Central memory CD4-positive, alpha-beta T cell (primary cell): Measurements from ENCODE around the gene BFAR.
"Not testable (repeated sequence)": the region's sequence is repeated elsewhere in the genome, so short reads cannot be mapped to it uniquely, and the experiment has no call there.

ENCODE experiments used
- DNase-seq: peaks from one replicate; pipeline ENCODE4 v3.0.0; 2022
- total RNA-seq, 3 experiments: gene quantifications; one replicate each; lab custom pipeline; 2026; lab: John Stamatoyannopoulos, UW

BFAR gene, protein sequence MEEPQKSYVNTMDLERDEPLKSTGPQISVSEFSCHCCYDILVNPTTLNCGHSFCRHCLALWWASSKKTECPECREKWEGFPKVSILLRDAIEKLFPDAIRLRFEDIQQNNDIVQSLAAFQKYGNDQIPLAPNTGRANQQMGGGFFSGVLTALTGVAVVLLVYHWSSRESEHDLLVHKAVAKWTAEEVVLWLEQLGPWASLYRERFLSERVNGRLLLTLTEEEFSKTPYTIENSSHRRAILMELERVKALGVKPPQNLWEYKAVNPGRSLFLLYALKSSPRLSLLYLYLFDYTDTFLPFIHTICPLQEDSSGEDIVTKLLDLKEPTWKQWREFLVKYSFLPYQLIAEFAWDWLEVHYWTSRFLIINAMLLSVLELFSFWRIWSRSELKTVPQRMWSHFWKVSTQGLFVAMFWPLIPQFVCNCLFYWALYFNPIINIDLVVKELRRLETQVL
- total RNA-seq = 35.1 to 70.1 (median 69.0) reads per million in 3 experiments

DNA sequence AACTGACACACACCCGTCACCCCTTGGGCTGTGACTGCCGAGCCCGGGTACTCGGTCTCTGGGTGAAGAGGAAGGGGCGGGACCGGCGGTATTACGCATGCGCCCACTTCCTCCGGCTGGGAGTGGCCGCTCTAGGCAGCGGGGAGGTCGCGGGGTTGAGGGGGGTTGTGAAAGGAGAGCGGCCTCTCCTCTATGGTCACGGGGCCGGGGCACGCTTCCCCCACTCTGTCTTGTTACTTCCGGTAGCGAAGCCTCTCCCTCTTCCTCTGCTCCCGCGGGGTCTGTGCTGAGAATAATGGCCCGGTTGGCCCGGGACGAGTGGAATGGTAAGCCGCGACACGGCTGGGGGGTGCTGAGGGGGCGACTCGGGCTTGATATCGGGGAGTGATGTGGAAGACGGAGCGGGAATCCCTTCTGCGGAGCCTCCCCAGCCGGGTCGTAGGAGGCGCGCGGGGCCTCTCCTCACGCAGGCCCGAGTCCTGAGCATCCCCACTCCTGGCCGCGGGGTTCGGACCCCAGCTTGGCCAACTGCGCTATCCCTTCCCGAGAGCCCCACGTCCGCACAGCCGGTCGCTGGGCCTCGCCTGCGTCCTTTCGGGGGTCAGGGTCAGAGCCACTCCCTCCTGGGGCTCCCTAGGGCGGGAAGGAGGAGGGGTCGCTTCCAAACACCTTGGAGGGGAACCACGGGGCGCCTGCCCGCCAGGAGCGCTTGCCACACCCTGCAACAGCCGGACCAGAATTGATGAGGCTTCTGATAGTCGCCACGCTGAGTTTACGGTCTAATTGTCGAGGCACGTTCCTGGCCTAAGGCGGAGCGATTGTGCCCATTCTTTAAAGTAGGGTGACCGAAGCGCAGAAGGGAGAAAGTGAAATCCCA is at the start of gene BFAR:
Gene BFAR, plus strand, starts transcription at position 259 of the 877 bp plus-strand sequence. CDS start 11,396 bp downstream, outside the sequence.
- peak; percentile 99 for DNase-seq

DNA sequence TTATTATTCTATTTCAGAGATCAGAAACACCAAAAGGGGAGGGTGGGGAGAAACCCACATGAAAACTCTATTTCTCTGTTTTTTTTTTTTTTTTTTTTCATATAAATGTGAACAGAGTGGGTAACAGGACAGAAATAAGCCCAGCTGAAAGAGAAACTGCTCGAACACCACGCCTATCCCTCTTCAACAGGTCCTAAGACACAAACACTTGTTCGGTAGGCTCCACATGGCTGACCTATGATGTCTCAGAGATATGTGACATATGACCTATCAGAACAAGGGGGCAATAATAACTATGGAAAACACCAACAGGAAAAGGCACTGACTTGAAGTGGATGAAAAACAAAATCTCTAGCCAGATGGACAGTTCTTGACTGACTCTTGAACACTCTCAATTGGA is 47.5 kb upstream of the BFAR start:
- no peak for DNase-seq

DNA sequence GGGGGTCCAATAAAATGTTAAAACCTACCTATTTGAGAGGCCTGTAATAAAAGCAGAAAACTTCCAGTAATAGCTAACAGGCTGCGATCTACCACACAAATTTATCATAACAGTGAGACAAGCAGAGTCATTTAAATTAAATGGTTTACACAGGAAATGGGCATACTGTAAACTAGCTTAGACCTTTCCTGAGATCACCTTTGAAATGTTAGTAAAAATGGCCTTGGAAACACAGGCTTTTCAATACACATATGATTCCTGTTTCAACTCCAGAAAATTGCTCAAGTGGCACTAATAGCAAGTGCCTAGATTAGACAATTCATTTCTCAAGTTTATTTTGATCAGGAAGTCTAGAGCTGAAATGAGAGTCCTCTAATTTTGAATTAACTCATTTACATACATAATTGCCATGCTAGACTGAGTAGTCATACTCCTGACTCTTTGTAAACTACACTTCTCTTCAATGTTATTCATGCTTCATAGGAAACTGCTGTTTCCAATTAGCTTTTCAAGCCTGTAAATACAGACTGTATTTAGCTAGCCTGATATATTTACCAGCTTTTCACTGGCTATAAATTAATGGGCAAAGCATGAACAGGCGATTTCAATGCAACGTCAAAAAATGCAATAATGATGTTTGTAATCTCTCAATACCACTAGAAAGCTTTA is 46.0 kb upstream of the BFAR start:
- no peak for DNase-seq

DNA sequence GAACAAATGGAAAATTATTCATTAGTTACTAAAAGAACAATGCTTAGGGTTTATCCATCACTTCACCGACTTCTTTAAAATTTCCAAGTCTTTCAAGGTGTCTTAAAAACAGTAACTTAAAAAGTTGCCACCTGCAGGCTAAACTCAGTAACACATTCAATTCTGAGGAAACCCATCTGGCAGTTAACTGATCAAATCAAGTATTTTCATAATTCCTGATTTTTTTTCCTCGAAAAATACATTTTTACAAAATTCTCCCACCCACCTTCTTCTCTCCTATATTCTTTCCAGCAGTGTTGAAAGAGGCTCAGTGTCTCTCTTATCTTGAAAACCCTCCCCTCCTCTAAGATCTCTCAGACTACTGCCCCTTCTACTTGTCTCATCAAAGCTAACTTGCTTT is 32.6 kb upstream of the BFAR start:
- DNase-seq = peak; percentile 2

DNA sequence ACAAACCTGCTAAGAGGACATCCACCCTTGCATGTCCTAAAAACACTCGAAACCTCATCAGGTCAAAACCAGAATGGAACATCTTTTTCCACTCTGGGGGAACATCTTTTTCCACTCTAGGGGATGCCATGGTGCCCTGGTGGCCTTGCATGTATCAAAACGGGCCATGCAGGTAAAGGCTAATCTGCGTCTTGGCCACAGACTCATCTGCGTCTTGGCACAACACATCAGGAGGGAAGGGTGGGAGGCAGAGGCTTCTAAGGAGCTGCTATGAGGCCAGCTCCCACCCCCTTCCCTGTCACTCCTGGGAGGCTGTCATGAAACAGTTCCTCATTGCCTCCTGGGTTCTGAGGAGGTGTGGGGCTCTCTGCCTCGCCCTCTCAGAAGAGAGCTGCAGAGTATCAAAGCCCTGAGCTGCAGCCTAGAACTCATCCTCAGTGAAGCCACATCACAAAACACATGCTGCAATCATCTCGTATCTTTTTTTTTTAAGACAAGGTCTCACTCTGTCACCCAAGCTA is 30.2 kb upstream of the BFAR start:
- no peak for DNase-seq

DNA sequence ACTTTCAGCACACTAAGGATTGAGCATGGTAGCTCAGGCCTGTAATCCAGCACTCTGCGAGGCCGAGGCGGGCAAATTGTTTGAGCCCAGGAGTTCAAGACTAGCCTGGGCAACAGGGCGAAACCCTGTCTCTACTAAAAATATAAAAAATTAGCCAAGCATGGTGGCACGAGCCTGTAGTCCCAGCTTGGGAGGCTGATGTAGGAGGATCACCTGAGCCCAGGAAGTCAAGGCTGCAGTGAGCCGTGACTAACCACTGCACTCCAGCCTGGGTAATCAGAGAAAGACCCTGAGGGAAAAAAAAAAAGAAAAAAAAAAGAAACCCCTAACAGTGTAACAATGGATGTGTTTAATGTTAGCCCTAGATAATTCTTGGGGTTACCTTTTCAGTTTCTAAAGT is 26.6 kb upstream of the BFAR start:
- DNase-seq = no peak

DNA sequence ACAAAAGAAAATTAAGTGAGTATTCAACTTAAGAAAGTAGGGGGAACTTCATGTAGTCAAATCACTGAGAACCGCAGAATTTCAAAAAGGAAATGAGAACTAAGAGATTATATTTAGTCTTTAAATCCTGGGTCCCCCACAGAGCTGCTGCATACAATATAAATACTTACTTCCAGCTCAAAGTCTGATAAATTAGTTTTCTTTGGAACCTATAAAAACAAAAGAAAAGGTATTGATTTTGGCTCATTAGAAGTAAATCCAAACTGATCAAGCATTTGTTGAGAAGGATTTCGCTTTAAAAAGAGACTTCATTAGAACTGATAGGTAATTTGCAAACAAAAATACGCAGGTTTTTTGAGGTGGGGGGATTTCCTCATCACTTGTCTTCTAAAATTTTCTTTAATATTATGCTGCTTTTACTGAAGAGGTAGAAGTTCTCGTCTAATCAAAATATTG is 24.6 kb upstream of the BFAR start:
- no peak for DNase-seq

DNA sequence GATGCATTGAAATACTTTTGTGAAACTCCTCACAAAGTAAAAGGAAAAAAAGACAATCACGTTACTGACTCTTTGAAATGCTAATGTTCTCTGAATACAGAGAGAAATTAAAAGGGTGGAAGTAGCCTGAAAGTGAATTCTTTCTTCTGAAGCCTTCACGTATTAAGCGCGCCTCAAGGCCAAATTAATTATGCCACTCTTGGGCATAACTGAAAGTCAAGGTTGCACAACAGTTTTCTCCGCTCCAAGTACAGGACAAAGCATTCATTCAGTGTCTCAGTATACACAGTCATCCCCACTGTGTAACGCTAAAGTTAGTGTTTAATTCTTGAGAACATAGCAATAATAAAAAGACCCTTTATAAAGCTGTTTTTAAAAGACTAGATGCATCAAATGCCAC is 24.1 kb upstream of the BFAR start:
- no peak for DNase-seq

DNA sequence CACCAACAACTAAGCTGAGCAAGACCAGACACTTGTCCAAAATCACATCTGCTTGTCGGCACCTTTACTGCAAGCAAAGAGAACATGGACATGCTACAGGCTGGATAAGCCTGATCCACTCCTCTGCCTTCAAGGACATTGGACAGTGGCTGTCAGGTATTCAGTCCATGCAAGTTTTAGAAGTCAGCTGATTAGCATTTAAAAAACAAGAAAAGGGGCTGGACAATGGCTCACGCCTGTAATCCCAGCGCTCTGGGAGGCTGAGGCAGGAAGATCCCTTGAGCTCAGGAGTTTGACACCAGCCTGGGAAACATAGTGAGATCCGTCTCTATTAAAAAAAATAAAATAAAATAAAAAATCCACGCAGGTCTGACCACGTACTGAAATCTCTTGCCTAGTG is 23.0 kb upstream of the BFAR start:
- no peak for DNase-seq

DNA sequence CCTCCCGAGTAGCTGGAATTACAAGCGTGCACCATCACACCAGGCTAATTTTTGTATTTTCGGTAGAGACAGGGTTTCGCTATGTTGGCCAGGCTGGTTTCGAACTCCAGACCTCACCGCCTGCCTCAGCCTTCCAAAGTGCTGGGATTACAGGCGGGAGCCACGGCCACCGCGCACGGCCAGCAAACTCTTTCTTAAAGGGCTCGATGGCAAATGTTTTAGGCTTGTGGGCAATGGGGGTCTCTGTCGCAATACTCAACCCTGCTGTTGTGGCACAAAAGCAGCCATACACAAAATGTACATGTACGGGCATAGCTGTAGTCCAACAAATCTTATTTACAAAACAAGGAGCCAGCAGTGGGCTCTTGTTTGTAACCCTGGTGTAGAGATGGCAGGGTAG is 21.1 kb upstream of the BFAR start:
- DNase-seq = no peak

DNA sequence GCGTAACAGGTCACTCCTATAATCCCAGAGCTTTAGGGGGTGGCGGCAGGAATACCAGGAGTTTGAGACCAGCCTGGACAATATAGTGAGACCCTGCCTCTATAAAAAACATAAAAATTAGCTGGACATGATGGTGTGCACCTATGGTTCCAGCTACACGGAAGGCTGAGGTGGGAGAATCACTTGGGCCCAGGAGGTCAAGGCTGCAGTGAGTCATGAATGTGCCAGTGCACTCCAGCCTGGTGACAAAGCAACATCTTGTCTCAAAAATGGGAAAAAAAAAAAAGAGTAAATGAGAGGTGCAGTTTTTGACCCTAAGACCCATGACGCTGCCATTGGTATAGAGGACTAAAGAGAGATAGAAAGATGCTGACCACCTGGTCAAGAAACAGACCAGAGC is 18.8 kb upstream of the BFAR start:
- DNase-seq = no peak

DNA sequence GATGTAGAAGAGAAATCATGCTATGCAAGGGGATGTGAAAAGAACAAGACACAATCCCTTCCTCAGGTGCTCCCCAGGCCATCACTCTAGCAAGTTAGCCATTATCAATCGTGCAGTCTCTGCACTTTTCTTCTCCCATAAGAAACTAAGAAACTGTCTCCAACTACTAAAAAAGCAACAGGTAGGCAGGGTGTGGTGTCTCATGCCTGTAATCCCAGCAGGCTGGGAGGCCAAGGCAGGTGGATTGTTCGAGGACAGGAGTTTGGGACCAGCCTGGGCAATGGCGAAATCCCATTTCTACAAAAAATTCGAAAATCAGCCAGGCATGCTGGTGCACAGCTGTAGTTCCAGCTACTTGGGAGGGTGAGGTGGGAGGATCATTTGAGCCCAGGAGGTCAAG is 16.5 kb upstream of the BFAR start:
- no peak for DNase-seq

DNA sequence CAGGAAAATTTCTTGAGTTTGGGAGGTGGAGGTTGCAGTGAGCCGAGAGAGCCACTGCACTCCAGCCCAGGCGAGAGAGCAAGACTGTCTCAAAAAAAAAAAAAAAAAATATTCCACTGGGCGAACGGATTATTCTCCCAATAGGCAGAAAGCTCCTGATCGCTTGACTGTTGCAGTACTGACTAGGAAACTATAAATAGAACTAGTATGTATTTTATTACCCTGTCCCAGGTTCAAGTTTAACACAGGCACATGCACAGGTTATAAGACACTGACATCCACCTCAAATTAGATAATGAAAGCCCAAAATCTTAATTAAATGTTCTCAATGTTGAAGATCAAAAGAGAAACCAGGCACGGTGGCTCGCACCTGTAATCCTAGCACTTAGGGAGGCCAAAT is 14.2 kb upstream of the BFAR start:
- DNase-seq = no peak

DNA sequence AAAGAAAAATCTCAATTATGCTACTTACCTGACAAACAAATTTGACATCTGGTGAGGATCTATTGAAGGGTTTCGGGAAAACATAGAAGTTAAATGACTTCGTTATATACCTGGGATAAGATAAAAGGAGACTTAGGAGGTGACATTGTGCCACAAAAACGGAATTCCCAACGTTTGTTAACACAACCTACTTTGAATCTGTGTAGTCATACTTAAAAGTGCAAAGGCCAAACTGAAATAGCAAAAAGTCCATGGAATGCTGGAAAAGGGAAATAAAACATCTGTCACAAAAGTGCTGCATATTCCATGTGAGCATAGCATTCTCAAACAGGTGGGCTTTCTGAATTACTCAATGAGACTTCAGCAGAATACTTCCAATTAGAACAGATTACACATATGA is 5.7 kb upstream of the BFAR start:
- no peak for DNase-seq

DNA sequence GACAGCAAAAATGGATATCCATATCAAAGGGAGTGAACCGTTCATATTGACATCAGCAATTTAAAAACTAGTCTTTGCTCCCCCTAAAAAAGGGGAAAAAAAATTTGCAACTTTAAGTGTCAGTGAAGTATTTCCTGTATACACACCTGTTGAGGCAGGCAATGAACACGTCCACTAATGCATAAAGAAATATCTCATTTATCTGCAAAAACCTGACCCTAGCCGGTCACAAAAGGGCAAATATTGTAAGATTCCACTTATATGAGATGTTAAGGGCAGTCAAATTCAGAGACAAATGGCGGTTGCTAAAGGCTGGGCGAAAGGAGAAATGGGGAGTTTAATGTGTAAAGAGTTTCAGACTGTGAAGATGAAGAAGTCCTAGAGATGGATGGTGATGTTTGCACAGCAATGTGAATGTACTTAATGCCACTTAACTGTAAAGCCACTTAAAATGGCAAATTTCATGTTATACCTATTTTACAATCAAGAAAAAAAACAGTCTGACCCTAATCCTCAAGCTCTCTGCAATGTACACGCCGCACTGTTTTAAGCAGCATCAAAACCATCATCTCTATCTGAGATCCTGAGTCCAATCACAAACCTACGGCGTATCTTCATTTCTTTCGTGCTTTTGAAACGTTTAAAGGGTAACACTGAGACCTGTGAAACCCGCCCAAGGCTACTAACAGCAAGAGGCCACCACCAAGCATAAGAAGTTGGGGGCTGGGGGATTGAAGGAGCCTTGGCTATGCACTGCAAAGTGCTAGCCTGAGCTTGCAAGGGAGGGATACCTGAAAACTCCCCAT is 3.7 kb upstream of the BFAR start:
- no peak for DNase-seq

DNA sequence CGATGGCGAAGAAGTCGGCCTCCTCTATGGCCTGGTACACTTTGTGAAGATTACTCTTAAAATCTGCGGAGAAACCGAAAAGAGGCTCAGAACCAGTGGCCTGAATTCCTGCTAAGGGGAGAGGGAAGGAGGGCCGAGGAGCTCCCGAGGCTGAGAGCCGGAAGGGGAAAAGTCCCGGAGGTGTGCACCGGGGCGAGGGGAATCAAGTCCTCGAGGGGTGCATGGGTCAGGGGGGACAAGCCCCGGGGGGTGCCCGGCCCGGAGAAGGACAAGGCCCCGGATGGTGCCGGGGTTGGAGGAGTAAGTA is 3.2 kb upstream of the BFAR start:
- peak; percentile 4 for DNase-seq

DNA sequence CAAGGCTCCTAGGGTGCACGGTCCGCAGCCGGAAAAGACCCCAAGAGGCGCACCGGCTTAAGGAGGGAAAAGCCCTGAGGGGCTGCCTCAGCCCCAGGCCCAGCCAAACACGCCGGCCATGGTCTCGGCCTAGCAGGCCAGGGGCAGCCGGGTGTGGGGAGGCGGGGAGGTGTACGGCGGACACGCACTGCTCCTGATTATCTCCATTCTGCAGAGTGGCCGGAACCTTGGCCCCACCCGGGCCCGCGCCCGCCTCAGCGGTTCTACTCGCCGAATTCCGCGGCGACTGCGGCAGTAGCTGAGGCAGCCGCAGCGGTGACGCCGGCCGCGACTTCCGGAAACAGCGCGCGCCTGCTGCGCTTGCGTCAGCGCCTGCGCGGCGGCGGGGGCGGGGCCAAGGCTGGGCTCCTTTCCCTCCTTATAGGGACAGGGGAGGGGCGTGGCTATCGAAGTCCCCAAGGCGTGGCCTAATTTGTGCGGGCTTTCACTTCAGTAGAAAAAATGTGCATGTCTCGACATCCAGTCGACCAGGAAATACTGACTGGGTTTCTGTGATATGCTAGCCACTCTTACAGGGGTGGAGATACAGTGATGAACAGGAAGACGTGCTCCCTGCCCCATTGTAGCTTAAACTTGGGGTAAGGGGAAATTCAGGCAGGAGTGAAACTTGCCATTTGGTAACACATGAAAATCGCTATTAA is 2.7 kb upstream of the BFAR start, which contains the start of gene PARN:
Gene PARN, minus strand, starts transcription at position 342 of the 701 bp plus-strand sequence. Its CDS starts 135 bp downstream, at position 207.
- peak; percentile 97 for DNase-seq

DNA sequence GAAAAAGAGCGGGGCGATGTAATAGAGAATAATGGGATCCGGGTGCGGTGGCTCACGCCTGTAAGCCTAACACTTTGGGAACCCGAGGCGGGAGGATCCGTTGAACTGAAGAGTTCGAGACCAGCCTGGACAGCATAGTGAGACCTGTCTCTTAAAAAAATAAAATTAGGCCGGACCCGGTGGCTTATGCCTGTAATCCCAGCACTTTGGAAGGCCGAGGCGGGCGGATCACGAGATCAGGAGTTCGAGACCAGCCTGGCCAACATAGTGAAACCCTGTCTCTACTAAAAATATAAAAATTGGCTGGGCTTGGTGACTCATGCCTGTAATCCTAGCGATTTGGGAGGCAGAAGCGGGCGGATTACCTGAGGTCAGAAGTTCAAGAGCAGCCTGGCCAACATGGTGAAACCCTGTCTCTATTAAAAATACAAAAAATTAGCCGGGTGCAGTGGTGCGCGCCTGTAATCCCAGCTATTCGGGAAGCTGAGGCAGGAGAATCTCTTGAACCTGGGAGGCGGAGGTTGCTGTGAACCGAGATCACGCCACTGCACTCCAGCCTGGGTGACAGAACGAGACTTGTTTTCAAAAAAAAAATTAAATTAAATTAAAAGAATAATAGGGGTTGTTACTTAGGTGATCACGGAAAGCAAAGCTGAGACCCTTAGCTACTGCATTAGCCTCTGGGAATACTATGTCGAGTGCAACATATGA is 2.0 kb upstream of the BFAR start:
- not testable (repeated sequence) for DNase-seq

DNA sequence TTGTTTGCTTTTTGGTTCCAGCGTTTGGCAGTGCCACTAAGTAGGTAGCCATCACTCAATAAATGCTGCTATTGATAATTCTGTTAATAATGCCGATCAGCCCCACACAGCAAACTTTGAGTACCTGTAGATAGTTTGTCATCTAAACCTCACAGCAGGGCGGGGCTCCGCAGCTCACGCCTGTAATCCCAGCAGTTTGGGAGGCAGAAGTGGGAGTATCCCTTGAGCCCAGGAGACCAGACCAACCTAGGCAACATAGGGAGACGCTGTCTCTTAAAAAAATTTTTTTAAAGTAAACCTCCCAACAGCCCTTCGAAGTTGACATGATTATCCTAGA is 1.6 kb downstream of the BFAR start:
- no peak for DNase-seq

DNA sequence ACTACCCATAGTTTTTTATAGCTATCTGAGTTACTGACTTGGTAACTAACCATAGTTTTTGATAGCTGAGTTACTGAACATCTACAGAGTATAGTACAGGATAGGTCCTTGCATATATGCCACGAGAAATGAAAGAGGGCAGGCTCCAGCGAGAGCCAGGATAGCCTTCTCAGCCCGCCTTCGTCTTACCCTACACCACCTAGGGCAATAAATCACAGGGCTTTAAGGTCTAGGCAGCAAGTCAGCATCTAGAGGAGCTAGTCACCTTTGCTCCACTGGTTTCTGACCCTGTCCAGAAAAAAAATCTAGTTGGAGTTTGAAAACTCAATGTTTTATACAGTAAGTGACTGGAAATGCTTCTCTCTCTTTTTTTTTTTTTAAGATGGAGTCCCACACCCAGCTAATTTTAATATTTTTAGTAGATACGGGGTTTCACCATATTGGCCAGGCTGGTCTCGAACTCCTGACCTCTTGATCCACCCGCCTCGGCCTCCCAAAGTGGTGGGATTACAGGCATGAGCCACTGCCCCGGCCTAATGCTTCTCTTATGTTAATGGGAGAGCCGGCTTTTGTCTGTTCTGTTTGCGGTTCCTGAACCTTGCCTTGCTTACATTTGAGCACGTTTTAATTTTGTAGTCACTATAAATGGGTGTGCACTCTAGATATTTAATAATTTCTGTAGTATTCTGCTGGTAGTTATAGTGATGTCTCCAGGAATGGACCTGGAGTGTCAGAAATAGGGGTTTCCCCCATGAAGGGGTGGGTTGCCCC is 2.8 kb downstream of the BFAR start:
- no peak for DNase-seq
